H1 (cell line): ENCODE results near the gene OAT. TPM values are rescaled to one million over a fixed set of nuclear protein-coding genes. Genes with fewer than 3 reads are reported as not detected.

ENCODE experiments used
- CHD2 ChIP-seq: IDR thresholded peaks from 2 replicates; pipeline ENCODE4 v1.6.1; 2012; ENCODE audit warnings: low read length, improper control_type of control experiment
- CHD7 ChIP-seq: fragments of 300-600 bp; sonication (generic); IDR thresholded peaks from 2 replicates; pipeline ENCODE4 v1.7.1; 2012; ENCODE audit warnings: low read length, moderate library complexity, mild to moderate bottlenecking, inconsistent platforms; ENCODE audit not compliant: insufficient replicate concordance
- E2F6 ChIP-seq: IDR thresholded peaks from 2 replicates; pipeline ENCODE4 v1.6.1; 2012; ENCODE audit warnings: inconsistent platforms
- KDM5A ChIP-seq: fragments of 200-600 bp; IDR thresholded peaks from 2 replicates; pipeline ENCODE4 v1.7.1; 2012; ENCODE audit warnings: mild to moderate bottlenecking, low read length, inconsistent platforms, mixed read lengths
- RXRA ChIP-seq: IDR thresholded peaks from 2 replicates; pipeline ENCODE4 v1.6.1; 2011; ENCODE audit warnings: low read depth, mild to moderate bottlenecking, low read length, moderate library complexity; ENCODE audit not compliant: insufficient read depth
- SIN3A ChIP-seq, 2 experiments: IDR thresholded peaks in 1 of 2; conservative IDR thresholded peaks in 1 of 2; 2 replicates each; pipeline ENCODE4 v1.6.1; 2011 to 2012; ENCODE audit warnings: low read length in 2 of 2, improper control_type of control experiment in 1 of 2, low read depth in 1 of 2, mild to moderate bottlenecking in 1 of 2
- TAF7 ChIP-seq: optimal IDR thresholded peaks from 2 replicates; pipeline ENCODE3; 2011; ENCODE audit warnings: low read depth, mild to moderate bottlenecking, inconsistent platforms, low read length, moderate library complexity, borderline replicate concordance
- YY1 ChIP-seq: IDR thresholded peaks from 2 replicates; pipeline ENCODE4 v1.6.1; 2011; ENCODE audit warnings: low read depth, mild to moderate bottlenecking, low read length
- polyA plus RNA-seq, 7 experiments: library from polyadenylated mRNA; depleted of rRNA in 3 of 7; stranded (reverse) in 5 of 7; unstranded in 2 of 7; fragments of >200 nt in 5 of 7; fragments of 200-250 nt in 2 of 7; gene quantifications; 1 replicate in 5 of 7; 2 replicates in 1 of 7; 4 replicates in 1 of 7; pipeline versions ENCODE4 v1.2.1 to v1.2.3, GENCODE V29; 2011 to 2013; ENCODE audit warnings: missing spikeins in 2 of 7, mixed read lengths in 2 of 7
- total RNA-seq: library from RNA; stranded (reverse); fragmentation: NEBNext Ultra II Directional; extraction: Animal tissue kit (Norgen Biotek cat#: 25700); gene quantifications from 2 replicates; pipeline ENCODE4 v1.2.1, GENCODE V29; 2021

OAT gene
- total and polyA plus RNA-seq, 2 of the 8 experiments (the other 6 are each of a cell fraction or from before 2014, with no cell fraction given) = 67.8 to 121 TPM

GRCh38 chr10:124447751-124448466 lies 29.2 kb upstream of the OAT start (continued):
- TF ChIP-seq E2F6 = no peak; the same call in 1 of the 2 replicates
- TF ChIP-seq TAF7 = no peak
- TF ChIP-seq SIN3A (conservative IDR thresholded peaks at IDR 0.05 in 1 of 2, IDR thresholded peaks at IDR 0.05 in 1 of 2; ENCODE audit: low read depth in 1 of 2, low read length in 2 of 2) = peak; percentile 76 to 93; a peak in 3 of 4 replicates
- no peak for TF ChIP-seq RXRA
- no peak for TF ChIP-seq CHD2
- no peak for TF ChIP-seq KDM5A
- no peak for TF ChIP-seq YY1
- TF ChIP-seq CHD7 = no peak
